PC-9 (cell line): ENCODE results near the gene MANF. TPM values are rescaled to one million over a fixed set of nuclear protein-coding genes. Genes with fewer than 3 reads are reported as not detected.
A peak's percentile ranks its signal among the peaks of the same experiment; 100 is the strongest.

Experiments used
- BruUV-seq: library from RNA; stranded (reverse); fragments of 400-500 nt; replicated peaks from 2 replicates; lab custom pipeline; 2021; lab: Mats Ljungman, UMichigan
- CTCF ChIA-PET: fragments of 300-600 bp; sonication (Branson Sonifier 250); formaldehyde crosslinking; loops from one replicate; lab custom pipeline; 2022; ENCODE audit warnings: antibody characterized with exemption; lab: Charles Lee
- POLR2A ChIA-PET: fragments of 300-600 bp; sonication (Branson Sonifier 250); formaldehyde crosslinking; loops from one replicate; lab custom pipeline; 2022; ENCODE audit warnings: antibody characterized with exemption; ENCODE audit not compliant: unreplicated experiment; lab: Charles Lee
- DNase-seq, 2 experiments: peaks; one replicate each; pipeline versions ENCODE4 v3.0.0 to v3.0.0-alpha.2; 2015 to 2022; ENCODE audit warnings: mixed read lengths in 1 of 2
- H2AFZ ChIP-seq: fragments of 200-600 bp; sonication (generic); 2 replicates; pipeline ENCODE4 v1.8.1; 2017; ENCODE audit warnings: antibody characterized with exemption
- H3F3A ChIP-seq: fragments of 200-600 bp; sonication (generic); 2 replicates; pipeline ENCODE4 v1.8.1; 2017; ENCODE audit warnings: antibody characterized with exemption, mild to moderate bottlenecking, low read depth; ENCODE audit not compliant: insufficient read depth
- H3K27ac ChIP-seq: fragments of 200-600 bp; sonication (generic); 2 replicates; pipeline ENCODE4 v1.6.1; 2016; ENCODE audit warnings: mixed run types
- H3K27me3 ChIP-seq: fragments of 200-600 bp; sonication (generic); 2 replicates; pipeline ENCODE4 v1.6.1; 2016; ENCODE audit warnings: low read depth, mixed run types; ENCODE audit not compliant: insufficient read depth
- H3K36me3 ChIP-seq: fragments of 200-600 bp; sonication (generic); 2 replicates; pipeline ENCODE4 v1.6.1; 2016; ENCODE audit warnings: low read depth, mixed run types
- H3K4me1 ChIP-seq: fragments of 200-600 bp; sonication (generic); replicated peaks from 2 replicates; pipeline ENCODE4 v1.6.1; 2016; ENCODE audit warnings: mixed run types; ENCODE audit not compliant: insufficient read depth
- H3K4me2 ChIP-seq: fragments of 200-600 bp; sonication (generic); 2 replicates; pipeline ENCODE4 v1.6.1; 2017; ENCODE audit warnings: mixed run types
- H3K4me3 ChIP-seq: fragments of 200-600 bp; sonication (generic); 2 replicates; pipeline ENCODE4 v1.6.1; 2016; ENCODE audit warnings: mixed run types
- H3K79me2 ChIP-seq: fragments of 200-600 bp; sonication (generic); 2 replicates; pipeline ENCODE4 v1.6.1; 2017; ENCODE audit warnings: low read depth, mixed run types
- H3K9me2 ChIP-seq: fragments of 200-600 bp; sonication (generic); 2 replicates; pipeline ENCODE4 v1.8.1; 2017; ENCODE audit warnings: mild to moderate bottlenecking; ENCODE audit not compliant: insufficient read depth
- H3K9me3 ChIP-seq: fragments of 200-600 bp; sonication (generic); 2 replicates; pipeline ENCODE4 v1.8.1; 2016; ENCODE audit warnings: low read depth; ENCODE audit not compliant: insufficient read depth
- H4K20me1 ChIP-seq: fragments of 200-600 bp; sonication (generic); 2 replicates; pipeline ENCODE4 v1.8.1; 2017; ENCODE audit not compliant: insufficient read depth
- EZH2 ChIP-seq: fragments of 200-600 bp; sonication (generic); IDR thresholded peaks from 2 replicates; pipeline ENCODE4 v1.8.0; 2017; ENCODE audit warnings: antibody characterized with exemption, low read depth
- intact Hi-C: fragments of 100-400 bp; cut with micrococcal nuclease; formaldehyde crosslinking; loops from one replicate; pipeline ENCODE4 v1.10.0; 2022; ENCODE audit not compliant: unreplicated experiment
- total RNA-seq: library from RNA; stranded (reverse); gene quantifications from 2 replicates; pipeline ENCODE4 v1.2.3, GENCODE V29; 2021
- TF ChIP-seq, protein P1 (sequence below): fragments of 200-600 bp; sonication (generic); conservative IDR thresholded peaks from 2 replicates; pipeline ENCODE4 v1.6.1; 2017; ENCODE audit warnings: mixed run types, antibody characterized with exemption, mild to moderate bottlenecking, moderate library complexity

Gene MANF
- total RNA-seq, 1 experiment from 2014 or later: 79.1 TPM

DNA sequence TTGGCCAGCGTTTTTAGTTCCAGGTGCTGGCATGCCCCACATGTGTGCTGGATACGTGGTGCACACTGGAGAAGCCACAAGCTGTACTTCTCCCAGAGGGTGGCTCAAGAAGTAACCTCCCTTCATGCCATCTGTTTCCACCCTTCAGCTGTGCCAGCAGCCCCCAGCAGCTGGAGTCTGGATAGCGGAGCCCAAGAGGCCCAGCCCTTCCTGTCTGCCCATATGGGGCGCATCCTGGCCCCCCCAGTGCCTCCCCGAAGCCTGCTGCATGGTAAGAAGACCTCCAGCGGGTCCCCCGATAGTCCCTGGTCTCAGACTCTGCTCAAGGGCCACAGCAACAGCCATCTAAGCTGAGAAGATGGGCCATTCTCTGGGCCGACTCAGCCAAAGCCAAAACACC, 5.8 kb upstream of the MANF start:
- Histone ChIP-seq H3K27ac (no peak overlapping the region), H3K4me1 (0 out of 2 replicates have a peak, but pooled peaks cover 6% of the 10 kb centered on the region), H3K9me2 (no peaks in the 10 kb centered on the region), H3K4me2 (no peak overlapping the region), H4K20me1 (no peaks in the 10 kb centered on the region), H2AFZ (no peak overlapping the region), H3K79me2 (peaks cover 10% of the 10 kb centered on the region), H3K4me3 (no peak overlapping the region), H3K9me3 (no peaks in the 10 kb centered on the region), H3K27me3 (no peaks in the 10 kb centered on the region), H3F3A (no peaks in the 10 kb centered on the region), H3K36me3 (no peaks in the 10 kb centered on the region)
- TF ChIP-seq, protein P1, sequence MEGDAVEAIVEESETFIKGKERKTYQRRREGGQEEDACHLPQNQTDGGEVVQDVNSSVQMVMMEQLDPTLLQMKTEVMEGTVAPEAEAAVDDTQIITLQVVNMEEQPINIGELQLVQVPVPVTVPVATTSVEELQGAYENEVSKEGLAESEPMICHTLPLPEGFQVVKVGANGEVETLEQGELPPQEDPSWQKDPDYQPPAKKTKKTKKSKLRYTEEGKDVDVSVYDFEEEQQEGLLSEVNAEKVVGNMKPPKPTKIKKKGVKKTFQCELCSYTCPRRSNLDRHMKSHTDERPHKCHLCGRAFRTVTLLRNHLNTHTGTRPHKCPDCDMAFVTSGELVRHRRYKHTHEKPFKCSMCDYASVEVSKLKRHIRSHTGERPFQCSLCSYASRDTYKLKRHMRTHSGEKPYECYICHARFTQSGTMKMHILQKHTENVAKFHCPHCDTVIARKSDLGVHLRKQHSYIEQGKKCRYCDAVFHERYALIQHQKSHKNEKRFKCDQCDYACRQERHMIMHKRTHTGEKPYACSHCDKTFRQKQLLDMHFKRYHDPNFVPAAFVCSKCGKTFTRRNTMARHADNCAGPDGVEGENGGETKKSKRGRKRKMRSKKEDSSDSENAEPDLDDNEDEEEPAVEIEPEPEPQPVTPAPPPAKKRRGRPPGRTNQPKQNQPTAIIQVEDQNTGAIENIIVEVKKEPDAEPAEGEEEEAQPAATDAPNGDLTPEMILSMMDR: no peak
- TF ChIP-seq EZH2: no peak
- intact Hi-C loops: no loop called here
- DNase-seq: peak in 1 of 2 experiments; percentile 29
- ChIA-PET POLR2A (no interaction called here), CTCF (interaction anchor here (0.5 kb wide), 1 partner anchor 703 kb away, joined by 3 read pairs; no protein-coding TSS in a partner anchor)
- no TSS peak for BruUV-seq

DNA sequence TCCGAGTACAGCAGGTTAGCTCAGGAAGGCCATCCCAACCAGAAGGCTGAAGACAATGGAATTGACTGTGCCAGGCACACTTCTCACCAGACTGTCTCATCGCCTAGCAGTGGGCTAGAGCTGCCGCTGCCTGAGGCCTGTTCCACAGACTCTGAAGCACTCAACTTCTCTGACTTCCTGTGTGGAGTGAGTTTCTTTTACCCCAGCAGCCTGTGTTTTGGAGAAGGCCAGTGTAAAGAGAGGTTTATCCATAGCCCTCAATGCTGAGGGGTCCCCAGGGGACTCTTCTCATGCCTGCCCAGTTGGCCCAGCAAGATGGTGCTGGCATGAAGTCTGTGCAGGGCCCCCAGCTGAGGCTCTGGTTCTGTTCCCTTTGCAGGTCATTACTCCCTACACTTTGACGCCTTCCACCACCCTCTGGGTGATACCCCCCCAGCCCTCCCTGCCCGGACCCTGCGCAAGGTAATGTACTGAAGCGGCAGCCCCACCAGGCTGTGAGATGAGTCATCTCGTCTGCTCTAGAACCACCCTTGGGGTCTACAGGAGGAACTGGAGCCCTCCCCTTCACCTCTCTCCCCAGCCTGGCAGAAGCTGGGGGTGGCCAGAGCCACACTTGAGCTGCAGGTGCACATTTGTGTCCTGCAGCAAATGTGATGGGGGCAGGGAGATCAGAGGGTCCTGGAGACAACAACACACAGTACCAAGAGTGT, 5.2 kb upstream of the MANF start:
- Histone ChIP-seq H3K36me3 (no peaks in the 10 kb centered on the region), H3K9me2 (no peaks in the 10 kb centered on the region), H3K4me1 (0 out of 2 replicates have a peak, but pooled peaks cover 6% of the 10 kb centered on the region), H3K27me3 (no peaks in the 10 kb centered on the region), H3K4me2 (no peak overlapping the region), H3F3A (no peaks in the 10 kb centered on the region), H3K9me3 (no peaks in the 10 kb centered on the region), H3K4me3 (no peak overlapping the region), H3K27ac (no peak overlapping the region), H2AFZ (no peak overlapping the region), H3K79me2 (peaks cover 14% of the 10 kb centered on the region), H4K20me1 (no peaks in the 10 kb centered on the region)
- ChIA-PET POLR2A (interaction anchor here (0.6 kb wide), 1 partner anchor 882 kb away, joined by 5 read pairs; no protein-coding TSS in a partner anchor), CTCF (no interaction called here)
- TF ChIP-seq, protein P1: no peak
- no TSS peak for BruUV-seq
- intact Hi-C loops: no loop called here
- DNase-seq: no peak

DNA sequence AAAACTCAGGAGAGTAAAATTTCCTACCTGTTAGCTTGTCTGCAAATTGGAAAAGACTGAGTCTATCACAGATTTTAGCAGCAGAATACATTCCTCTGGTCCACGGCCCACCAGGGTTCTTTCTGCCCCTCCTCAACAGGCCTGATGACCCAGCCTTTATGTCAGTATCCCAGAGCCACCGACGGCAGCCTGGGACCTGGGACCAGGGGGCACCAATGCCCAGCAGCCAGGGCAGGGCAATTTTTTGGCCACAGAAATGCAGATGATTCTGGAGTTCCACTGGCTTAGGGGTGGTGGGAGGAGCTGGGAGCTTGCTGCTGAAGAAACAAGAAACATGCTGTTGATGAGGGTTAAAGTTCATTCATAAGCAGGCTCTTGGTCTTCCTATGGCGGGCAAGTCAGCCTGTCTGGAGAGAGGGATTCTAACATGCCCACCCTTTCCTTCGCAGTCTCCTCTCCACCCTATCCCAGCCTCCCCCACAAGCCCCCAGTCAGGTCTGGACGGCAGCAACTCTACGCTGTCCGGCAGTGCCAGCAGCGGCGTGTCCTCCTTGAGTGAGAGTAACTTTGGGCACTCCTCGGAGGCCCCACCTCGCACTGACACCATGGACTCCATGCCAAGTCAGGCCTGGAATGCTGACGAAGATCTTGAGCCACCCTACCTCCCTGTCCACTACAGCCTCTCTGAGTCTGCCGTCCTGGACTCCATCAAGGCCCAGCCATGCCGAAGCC, 4.3 kb upstream of the MANF start:
- Histone ChIP-seq H3K4me3 (no peak overlapping the region), H3K4me1 (0 out of 2 replicates have a peak, but pooled peaks cover 6% of the 10 kb centered on the region), H3K27ac (no peak overlapping the region), H3K36me3 (no peaks in the 10 kb centered on the region), H3K9me3 (no peaks in the 10 kb centered on the region), H4K20me1 (no peaks in the 10 kb centered on the region), H3K27me3 (no peaks in the 10 kb centered on the region), H3K4me2 (no peak overlapping the region), H3F3A (no peaks in the 10 kb centered on the region), H3K9me2 (no peaks in the 10 kb centered on the region), H3K79me2 (peaks cover 18% of the 10 kb centered on the region), H2AFZ (no peak overlapping the region)
- intact Hi-C loops: no loop called here
- CTCF ChIA-PET: no interaction called here
- no TSS peak for BruUV-seq
- peak in 1 of 2 experiments; percentile 15 for DNase-seq
- no peak for TF ChIP-seq EZH2
- TF ChIP-seq, protein P1: no peak
- POLR2A ChIA-PET: interaction anchor here (0.6 kb wide), 1 partner anchor 882 kb away, joined by 5 read pairs; no protein-coding TSS in a partner anchor
